HUES6 (cell line): ENCODE results near the gene HDAC7.
A peak's percentile ranks its signal among the peaks of the same experiment; 100 is the strongest.

ENCODE experiments used
- H3K27ac ChIP-seq: 2 replicates; pipeline ENCODE4 v1.7.0; 2013; ENCODE audit warnings: low read depth, mild to moderate bottlenecking, low read length, inconsistent platforms
- H3K27me3 ChIP-seq: 2 replicates; pipeline ENCODE4 v1.6.1; 2013; ENCODE audit warnings: low read length; ENCODE audit not compliant: control insufficient read depth, insufficient read depth
- H3K36me3 ChIP-seq: 2 replicates; pipeline ENCODE4 v1.6.1; 2013; ENCODE audit warnings: low read length; ENCODE audit not compliant: control insufficient read depth, insufficient read depth
- H3K4me1 ChIP-seq: 2 replicates; pipeline ENCODE4 v1.6.1; 2013; ENCODE audit warnings: low read length; ENCODE audit not compliant: control insufficient read depth, insufficient read depth
- H3K4me3 ChIP-seq: 2 replicates; pipeline ENCODE4 v1.5.1; 2013; ENCODE audit warnings: low read depth, low read length
- H3K9ac ChIP-seq: one replicate; pipeline ENCODE4 v1.6.1; 2013; ENCODE audit warnings: mild to moderate bottlenecking, low read length
- H3K9me3 ChIP-seq: 2 replicates; pipeline ENCODE4 v1.6.1; 2013; ENCODE audit warnings: low read depth, low read length; ENCODE audit not compliant: control insufficient read depth, insufficient read depth

Gene HDAC7

GRCh38 chr12:47828008-47828975 is 8.6 kb upstream of the HDAC7 start:
- Histone ChIP-seq H3K27ac (no peak overlapping the region), H3K9me3 (no peaks in the 10 kb centered on the region), H3K36me3 (no peaks in the 10 kb centered on the region), H3K4me1 (peaks cover 27% of the 10 kb centered on the region), H3K9ac (no peak overlapping the region), H3K4me3 (no peak overlapping the region), H3K27me3 (no peaks in the 10 kb centered on the region)

- no peak overlapping the region for H3K4me3 ChIP-seq
- H3K4me1 ChIP-seq: peaks cover 49% of the 10 kb centered on the region
- no peak overlapping the region for H3K27ac ChIP-seq
- H3K27me3 ChIP-seq: no peaks in the 10 kb centered on the region
- no peaks in the 10 kb centered on the region for H3K9me3 ChIP-seq
- no peak overlapping the region for H3K9ac ChIP-seq
- H3K36me3 ChIP-seq: no peaks in the 10 kb centered on the region
Observed at GRCh38 chr12:47825173-47825639, 5.5 kb upstream of the HDAC7 start.

GRCh38 chr12:47824635-47825034 is 4.9 kb upstream of the HDAC7 start:
- Histone ChIP-seq H3K9ac (no peak overlapping the region), H3K4me1 (peaks cover 49% of the 10 kb centered on the region), H3K9me3 (no peaks in the 10 kb centered on the region), H3K36me3 (no peaks in the 10 kb centered on the region), H3K4me3 (no peak overlapping the region), H3K27ac (no peak overlapping the region), H3K27me3 (no peaks in the 10 kb centered on the region)

- H3K36me3 ChIP-seq: no peaks in the 10 kb centered on the region
- no peak overlapping the region for H3K9ac ChIP-seq
- H3K4me3 ChIP-seq: no peak overlapping the region
- no peaks in the 10 kb centered on the region for H3K9me3 ChIP-seq
- H3K27ac ChIP-seq: no peak overlapping the region
- no peaks in the 10 kb centered on the region for H3K27me3 ChIP-seq
- peaks cover 46% of the 10 kb centered on the region for H3K4me1 ChIP-seq
Observed at GRCh38 chr12:47824198-47824597, 4.5 kb upstream of the HDAC7 start.

GRCh38 chr12:47823422-47824086 is 3.9 kb upstream of the HDAC7 start:
- no peaks in the 10 kb centered on the region for H3K27me3 ChIP-seq
- no peaks in the 10 kb centered on the region for H3K9me3 ChIP-seq
- H3K27ac ChIP-seq: no peak overlapping the region
- H3K36me3 ChIP-seq: no peaks in the 10 kb centered on the region
- H3K4me3 ChIP-seq: no peak overlapping the region
- H3K4me1 ChIP-seq: peaks cover 44% of the 10 kb centered on the region
- no peak overlapping the region for H3K9ac ChIP-seq

GRCh38 chr12:47822863-47823262 is 3.2 kb upstream of the HDAC7 start:
- no peak overlapping the region for H3K4me3 ChIP-seq
- no peak overlapping the region for H3K9ac ChIP-seq
- no peaks in the 10 kb centered on the region for H3K36me3 ChIP-seq
- no peak overlapping the region for H3K27ac ChIP-seq
- peaks cover 44% of the 10 kb centered on the region for H3K4me1 ChIP-seq
- H3K9me3 ChIP-seq: no peaks in the 10 kb centered on the region
- H3K27me3 ChIP-seq: no peaks in the 10 kb centered on the region

- H3K9me3 ChIP-seq: no peaks in the 10 kb centered on the region
- no peaks in the 10 kb centered on the region for H3K27me3 ChIP-seq
- no peaks in the 10 kb centered on the region for H3K36me3 ChIP-seq
- peaks cover 49% of the 10 kb centered on the region for H3K4me1 ChIP-seq
- H3K27ac ChIP-seq: no peak overlapping the region
- H3K9ac ChIP-seq: no peak overlapping the region
- no peak overlapping the region for H3K4me3 ChIP-seq
Observed at GRCh38 chr12:47822401-47822800, 2.7 kb upstream of the HDAC7 start.

GRCh38 chr12:47821346-47821706 is 1.6 kb upstream of the HDAC7 start:
- Histone ChIP-seq H3K27me3 (no peaks in the 10 kb centered on the region), H3K4me1 (peaks cover 58% of the 10 kb centered on the region), H3K36me3 (no peaks in the 10 kb centered on the region), H3K27ac (peak overlapping the region; percentile 92), H3K9me3 (no peaks in the 10 kb centered on the region), H3K4me3 (peak overlapping the region; percentile 90; the same call in 1 of the 2 replicates), H3K9ac (peak overlapping the region; percentile 85)

GRCh38 chr12:47820631-47821345 is 1.1 kb upstream of the HDAC7 start:
- Histone ChIP-seq H3K9ac (peak overlapping the region; percentile 96), H3K4me3 (peak overlapping the region; percentile 90), H3K27me3 (no peaks in the 10 kb centered on the region), H3K4me1 (peaks cover 62% of the 10 kb centered on the region), H3K9me3 (no peaks in the 10 kb centered on the region), H3K36me3 (no peaks in the 10 kb centered on the region), H3K27ac (peak overlapping the region; percentile 92)

- Histone ChIP-seq H3K27me3 (no peaks in the 10 kb centered on the region), H3K4me3 (peak overlapping the region; percentile 90), H3K9ac (peak overlapping the region; percentile 72), H3K4me1 (peaks cover 60% of the 10 kb centered on the region), H3K27ac (peak overlapping the region; percentile 64; the same call in 1 of the 2 replicates), H3K36me3 (peaks cover 9% of the 10 kb centered on the region; the same call in 1 of the 2 replicates), H3K9me3 (no peaks in the 10 kb centered on the region)
Observed at GRCh38 chr12:47819138-47819895, 386 bp downstream of the HDAC7 start.
